NCI-H460 (cell line): Measurements from ENCODE around the gene HHIPL2. TPM values are rescaled to one million over a fixed set of nuclear protein-coding genes. Genes with fewer than 3 reads are reported as not detected.

Experiments
- small RNA-seq, 2 experiments: library from RNA; depleted of rRNA; stranded (forward); fragments of <200 nt; gene quantifications; one replicate each; pipeline ENCODE3, GENCODE V24; 2014
- total RNA-seq: library from RNA; depleted of rRNA; stranded (reverse); fragments of >200 nt; shearing (Covaris generic); gene quantifications from 2 replicates; pipeline ENCODE4 v1.2.3, GENCODE V29; 2014; rRNA removed

The HHIPL2 gene
- total RNA-seq, 1 experiment from 2014 or later: 26.0 TPM

Small RNA genes lying within 50 kb of the gene (small RNA-seq; reads per million reads assigned to genes)
- gene RNU6-791P: 0 reads per million in 2 experiments

Other genes with a start within 250 kb of the HHIPL2 start
- 35.4 and 38.1 TPM in 2 replicates for gene TAF1A, start 41.8 kb upstream of the HHIPL2 start, total RNA-seq
- 37.0 and 47.1 TPM in 2 replicates for gene MIA3, start 70.0 kb upstream of the HHIPL2 start, total RNA-seq
- 48.4 and 57.0 TPM in 2 replicates for gene AIDA, start 164.4 kb upstream of the HHIPL2 start, total RNA-seq
- 118 and 119 TPM in 2 replicates for gene BROX, start 164.5 kb upstream of the HHIPL2 start, total RNA-seq
- gene FAM177B, start 189.1 kb upstream of the HHIPL2 start, total RNA-seq: 0.57 TPM in 1 of 2 replicates, not detected in the other